GM23248 (cell line): ENCODE data around the gene ARHGEF10L.

ENCODE experiments used
- EZH2 ChIP-seq: fragments of 200-600 bp; sonication (generic); IDR thresholded peaks from 2 replicates; pipeline ENCODE4 v1.6.1; 2018; ENCODE audit warnings: antibody characterized with exemption, mild to moderate bottlenecking; ENCODE audit not compliant: insufficient read depth, poor library complexity, severe bottlenecking
- EZH2phosphoT487 ChIP-seq: fragments of 200-600 bp; sonication (generic); IDR thresholded peaks from 2 replicates; pipeline ENCODE4 v1.6.1; 2018; ENCODE audit warnings: antibody characterized with exemption, moderate library complexity, mild to moderate bottlenecking, low read depth; ENCODE audit not compliant: insufficient read depth

GRCh38 chr1:17542645-17543044 lies 3.1 kb downstream of the ARHGEF10L start:
- TF ChIP-seq EZH2 (no peak), EZH2phosphoT487 (no peak)
